ENCODE data around the gene TRPM7.
A peak's percentile ranks its signal among the peaks of the same experiment; 100 is the strongest.
"Not testable (repeated sequence)": the region's sequence is repeated elsewhere in the genome, so short reads cannot be mapped to it uniquely, and the experiment has no call there.

Gene TRPM7

GRCh38 chr15:50653156-50653743 lies 33.3 kb downstream of the TRPM7 start:
- ATAC-seq, result no peak

- ATAC-seq, result no peak
Observed at GRCh38 chr15:50652671-50653070, 33.9 kb downstream of the TRPM7 start.

- no peak for ATAC-seq
Observed at GRCh38 chr15:50641318-50641717, 45.3 kb downstream of the TRPM7 start.

- ATAC-seq, result no peak
Observed at GRCh38 chr15:50636146-50636545, 50.5 kb downstream of the TRPM7 start.

- ATAC-seq, result peak in 1 of 2 donors; percentile 20
Observed at GRCh38 chr15:50633653-50634052, 52.9 kb downstream of the TRPM7 start.

GRCh38 chr15:50628421-50628820 lies 58.2 kb downstream of the TRPM7 start:
- ATAC-seq, result no peak

GRCh38 chr15:50627351-50628055 lies 59.1 kb downstream of the TRPM7 start:
- no peak for ATAC-seq

- ATAC-seq, result no peak
Observed at GRCh38 chr15:50624616-50625168, 61.9 kb downstream of the TRPM7 start.

- not testable (repeated sequence) for ATAC-seq
Observed at GRCh38 chr15:50622361-50622943, 64.1 kb downstream of the TRPM7 start.

- ATAC-seq, result not testable (repeated sequence)
Observed at GRCh38 chr15:50616960-50617359, 69.6 kb downstream of the TRPM7 start.

GRCh38 chr15:50616554-50616953 lies 70.0 kb downstream of the TRPM7 start:
- ATAC-seq, result not testable (repeated sequence)

GRCh38 chr15:50613600-50613999 lies 73.0 kb downstream of the TRPM7 start:
- ATAC-seq, result no peak

GRCh38 chr15:50607129-50607528 lies 79.5 kb downstream of the TRPM7 start:
- no peak for ATAC-seq

GRCh38 chr15:50605462-50605861 lies 81.1 kb downstream of the TRPM7 start:
- ATAC-seq, result no peak

- not testable (repeated sequence) for ATAC-seq
Observed at GRCh38 chr15:50602028-50602427, 84.6 kb downstream of the TRPM7 start.

GRCh38 chr15:50594311-50594710 lies 92.3 kb downstream of the TRPM7 start:
- no peak for ATAC-seq

GRCh38 chr15:50593761-50594160 lies 92.8 kb downstream of the TRPM7 start:
- ATAC-seq, result no peak

GRCh38 chr15:50590288-50590687 lies 96.3 kb downstream of the TRPM7 start:
- ATAC-seq, result no peak

- no peak for ATAC-seq
Observed at GRCh38 chr15:50577492-50577891, 109.1 kb downstream of the TRPM7 start.

GRCh38 chr15:50576166-50576565 lies 110.4 kb downstream of the TRPM7 start:
- no peak for ATAC-seq

GRCh38 chr15:50573842-50574241 lies 112.8 kb downstream of the TRPM7 start:
- not testable (repeated sequence) for ATAC-seq

GRCh38 chr15:50563756-50564155 lies 122.8 kb downstream of the TRPM7 start:
- ATAC-seq, result no peak

GRCh38 chr15:50562735-50563640 lies 123.6 kb downstream of the TRPM7 start:
- ATAC-seq, result peak in 1 of 2 donors; percentile 21
